ENCODE data around the gene SUN3. TPM values are rescaled to one million over a fixed set of nuclear protein-coding genes. Genes with fewer than 3 reads are reported as not detected.

The SUN3 gene
- total and polyA plus RNA-seq, 9 of the 15 experiments (the other 6 are each of a cell fraction or from before 2014, with no cell fraction given) = 0.04 to 0.06 TPM; not detected in 7

GRCh38 chr7:47967123-47967522 lies 61.8 kb downstream of the SUN3 start:
- in situ Hi-C loops (cut with MboI) = no loop called here
- no peak for TF ChIP-seq GTF2B (IDR thresholded peaks at IDR 0.05; ENCODE audit: extremely low read depth, insufficient read length)
- no peak for TF ChIP-seq ARID3B (CRISPR knock-in tag; IDR thresholded peaks at IDR 0.05; ENCODE audit: borderline replicate concordance)
- no peak for TF ChIP-seq ZNF699 (CRISPR knock-in tag; IDR thresholded peaks at IDR 0.05; ENCODE audit: insufficient replicate concordance)
- no peak for TF ChIP-seq TAL1 (IDR thresholded peaks at IDR 0.05)
- TF ChIP-seq ZNF830 (CRISPR knock-in tag; IDR thresholded peaks at IDR 0.05) = no peak
- no peak for TF ChIP-seq TSC22D4 (tag; IDR thresholded peaks at IDR 0.05)
- no peak for TF ChIP-seq KAT7 (CRISPR knock-in tag; IDR thresholded peaks at IDR 0.05; ENCODE audit: borderline replicate concordance)
- ChIA-PET POLR2A (no interaction called here), CTCF (ENCODE audit: low intra/inter-chr PET ratio) (interaction anchor here (1.0 kb wide), 1 partner anchor 22 kb away, joined by 3 read pairs; no protein-coding TSS in a partner anchor)
- no peak overlapping the region for H3K4me2 ChIP-seq (ENCODE audit: insufficient read depth, low read length)
- H4K20me1 ChIP-seq (replicated peaks; ENCODE audit: control insufficient read depth, insufficient read depth, low read length) = no peaks in the 10 kb centered on the region
- ATAC-seq (no peak), FAIRE-seq (no peak), DNase-seq (ENCODE audit: extremely low read depth in 1 of 4, low spot score in 3 of 4) (no peak)
- intact Hi-C loops (cut with micrococcal nuclease) = no loop called here
- H3K36me3 ChIP-seq (ENCODE audit: control insufficient read depth, insufficient read depth, low read length) = peaks cover 82% of the 10 kb centered on the region
- no peak overlapping the region for H3K4me3 ChIP-seq
- no peak overlapping the region for H3K9ac ChIP-seq (ENCODE audit: insufficient read depth in 1 of 2, low read depth in 2 of 2, low read length in 2 of 2)
- no peaks in the 10 kb centered on the region for H3K27me3 ChIP-seq (ENCODE audit: control insufficient read depth in 2 of 2, insufficient read depth in 2 of 2, low read length in 2 of 2)
- H2AFZ ChIP-seq (ENCODE audit: low read depth, low read length) = no peak overlapping the region
- no peaks in the 10 kb centered on the region for H3K79me2 ChIP-seq (ENCODE audit: control insufficient read depth, insufficient read depth, low read length)
- BruUV-seq (replicated peaks) = no TSS peak
- WGBS (ENCODE audit: insufficient coverage, low coverage, missing lambda C conversion rate) = 91% methylated on average over 5 of the region's 5 CpGs
- H3K4me1 ChIP-seq (replicated peaks in 1 of 2; ENCODE audit: control insufficient read depth in 2 of 2, insufficient read depth in 2 of 2, low read length in 2 of 2) = no peaks in the 10 kb centered on the region
- no peaks in the 10 kb centered on the region for H3K9me1 ChIP-seq (ENCODE audit: control insufficient read depth, insufficient read depth, low read length)
- H3K9me3 ChIP-seq (replicated peaks; ENCODE audit: control insufficient read depth, insufficient read depth, low read depth, low read length) = no peaks in the 10 kb centered on the region
- no peak overlapping the region for H3K27ac ChIP-seq (ENCODE audit: extremely low read depth, low read depth, low read length)
